NCI-H2171 treated with DMSO at 0.1 percent for 48 hours (cell line): ENCODE results near the gene DYSF.
"Not testable (repeated sequence)": the region's sequence is repeated elsewhere in the genome, so short reads cannot be mapped to it uniquely, and the experiment has no call there.

ENCODE experiments used
- DNase-seq: peaks from one replicate; lab custom pipeline; 2025; lab: John Stamatoyannopoulos, UW

DYSF gene

DNA sequence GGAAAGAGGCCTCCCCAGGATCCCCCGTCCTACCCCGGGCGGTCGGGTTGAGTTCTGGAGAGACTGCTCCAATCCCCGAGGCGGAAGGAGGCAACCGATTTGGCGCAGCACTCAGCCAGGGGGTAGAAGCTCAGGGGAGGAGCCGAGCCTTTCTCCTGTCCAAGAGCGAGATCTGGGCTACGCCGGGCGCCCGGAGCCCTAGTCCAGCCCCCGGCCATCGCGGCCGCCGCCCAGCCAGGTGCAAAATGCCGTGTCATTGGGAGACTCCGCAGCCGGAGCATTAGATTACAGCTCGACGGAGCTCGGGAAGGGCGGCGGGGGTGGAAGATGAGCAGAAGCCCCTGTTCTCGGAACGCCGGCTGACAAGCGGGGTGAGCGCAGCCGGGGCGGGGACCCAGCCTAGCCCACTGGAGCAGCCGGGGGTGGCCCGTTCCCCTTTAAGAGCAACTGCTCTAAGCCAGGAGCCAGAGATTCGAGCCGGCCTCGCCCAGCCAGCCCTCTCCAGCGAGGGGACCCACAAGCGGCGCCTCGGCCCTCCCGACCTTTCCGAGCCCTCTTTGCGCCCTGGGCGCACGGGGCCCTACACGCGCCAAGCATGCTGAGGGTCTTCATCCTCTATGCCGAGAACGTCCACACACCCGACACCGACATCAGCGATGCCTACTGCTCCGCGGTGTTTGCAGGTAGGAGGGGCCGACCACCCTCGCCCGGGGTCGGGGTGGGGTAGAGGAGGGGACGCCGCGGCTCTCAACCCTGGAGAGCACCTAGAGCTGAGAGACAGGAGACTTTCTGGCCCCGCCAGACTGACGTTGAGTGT is at the start of gene DYSF:
Gene DYSF (plus strand): TSS at position 158 of the 817 bp plus-strand sequence.
- DNase-seq = peak; percentile 23

DNA sequence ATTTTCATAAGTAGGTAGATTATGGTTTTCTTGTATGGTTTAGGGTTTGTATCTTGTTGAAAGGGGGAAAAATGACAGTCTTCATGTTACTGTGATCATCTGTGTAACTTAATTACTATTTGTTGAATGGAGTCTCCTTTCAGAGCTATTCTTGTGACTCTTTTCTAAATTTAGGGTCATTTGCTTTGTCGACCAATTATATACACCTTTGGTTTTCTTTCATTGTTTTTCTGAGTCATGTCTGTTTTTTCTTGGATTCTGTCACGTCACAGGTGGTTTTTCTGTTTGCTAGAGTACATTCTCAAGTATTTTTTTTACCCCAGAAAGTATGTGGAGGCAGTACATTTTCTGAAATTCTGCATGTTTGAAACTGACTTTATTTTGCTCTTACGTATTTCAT is 43.8 kb upstream of the DYSF start:
- DNase-seq = no peak

DNA sequence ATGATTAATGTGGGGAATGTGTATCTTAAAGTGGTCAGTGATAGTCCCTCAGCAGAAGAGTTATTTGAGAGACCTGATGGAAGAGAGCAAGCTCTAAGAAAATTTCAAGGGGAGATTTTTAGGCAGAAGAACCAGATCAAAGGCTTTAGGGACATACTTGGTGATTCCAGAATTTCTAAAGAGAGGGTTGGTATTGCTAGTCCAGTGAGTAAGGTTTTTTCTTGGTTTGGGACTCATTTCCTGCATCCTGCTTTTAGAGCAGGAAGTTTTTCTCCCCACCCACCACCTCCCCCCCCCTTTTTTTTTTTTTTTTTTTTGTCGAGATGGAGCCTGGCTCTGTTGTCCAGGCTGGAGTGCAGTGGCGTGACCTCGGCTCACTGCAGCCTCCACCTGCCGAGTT is 42.7 kb upstream of the DYSF start:
- DNase-seq = no peak

DNA sequence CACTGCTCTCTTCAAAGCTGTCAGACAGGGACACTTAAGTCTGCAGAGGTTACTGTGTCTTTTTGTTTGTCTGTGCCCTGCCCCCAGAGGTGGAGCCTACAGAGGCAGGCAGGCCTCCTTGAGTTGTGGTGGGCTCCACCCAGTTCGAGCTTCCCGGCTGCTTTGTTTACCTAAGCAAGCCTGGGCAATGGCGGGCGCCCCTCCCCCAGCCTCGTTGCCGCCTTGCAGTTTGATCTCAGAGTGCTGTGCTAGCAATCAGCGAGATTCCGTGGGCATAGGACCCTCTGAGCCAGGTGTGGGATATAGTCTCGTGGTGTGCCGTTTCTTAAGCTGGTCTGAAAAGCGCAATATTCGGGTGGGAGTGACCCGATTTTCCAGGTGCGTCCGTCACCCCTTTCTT is 36.5 kb upstream of the DYSF start:
- DNase-seq = not testable (repeated sequence)

DNA sequence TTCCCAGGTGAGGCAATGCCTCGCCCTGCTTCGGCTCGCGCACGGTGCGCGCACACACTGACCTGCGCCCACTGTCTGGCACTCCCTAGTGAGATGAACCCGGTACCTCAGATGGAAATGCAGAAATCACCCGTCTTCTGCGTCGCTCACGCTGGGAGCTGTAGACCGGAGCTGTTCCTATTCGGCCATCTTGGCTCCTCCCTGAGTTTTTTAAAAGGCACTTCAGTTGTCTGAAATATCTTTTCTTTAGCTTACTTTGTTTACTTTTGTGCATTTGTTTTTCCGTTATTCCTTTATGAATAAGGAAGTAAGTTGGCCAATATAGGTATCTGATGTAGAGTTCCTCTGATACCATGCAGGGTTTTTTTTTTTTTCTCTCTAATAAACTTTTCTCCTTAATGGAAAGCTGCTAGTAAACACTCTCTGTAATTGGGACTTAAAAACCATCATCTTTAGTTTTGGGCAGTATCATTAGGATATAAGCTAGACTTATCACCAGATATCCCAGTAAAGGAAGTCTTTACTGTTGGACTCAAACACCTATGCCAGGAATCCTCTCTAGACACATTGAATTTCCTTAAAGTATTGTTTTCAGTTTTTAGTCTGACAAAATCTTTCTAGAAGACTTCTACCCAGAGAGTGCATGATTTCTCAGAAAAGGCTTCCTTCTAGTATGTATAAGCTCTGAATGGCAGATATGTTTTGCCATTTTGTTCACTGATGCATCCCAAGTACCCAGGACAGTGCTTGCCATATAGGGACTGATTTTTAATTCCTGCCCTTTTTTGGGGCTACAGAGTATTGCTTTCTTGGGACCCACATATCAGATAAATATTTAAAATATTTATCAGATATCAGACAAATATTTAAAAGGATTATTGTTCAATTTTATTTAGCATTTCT is 35.8 kb upstream of the DYSF start:
- peak; percentile 36 for DNase-seq

DNA sequence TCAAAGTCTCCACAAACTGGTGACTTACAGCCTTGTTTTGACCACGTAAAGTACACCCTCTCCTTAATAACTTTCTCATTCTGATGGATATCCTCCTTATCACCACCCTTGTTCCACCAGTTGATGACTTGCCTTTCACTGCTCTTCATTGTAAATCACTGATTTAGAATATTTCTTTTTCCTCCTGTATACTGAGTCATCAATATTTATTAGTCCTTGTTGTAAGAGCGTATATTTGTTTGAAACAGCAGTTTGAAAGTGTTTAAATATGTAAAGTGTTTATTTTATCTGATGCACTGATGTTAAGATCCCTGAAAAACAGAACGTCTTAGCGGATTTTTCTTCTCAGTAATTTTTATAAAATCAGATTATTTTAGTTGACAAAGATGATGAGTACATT is 34.2 kb upstream of the DYSF start:
- no peak for DNase-seq

DNA sequence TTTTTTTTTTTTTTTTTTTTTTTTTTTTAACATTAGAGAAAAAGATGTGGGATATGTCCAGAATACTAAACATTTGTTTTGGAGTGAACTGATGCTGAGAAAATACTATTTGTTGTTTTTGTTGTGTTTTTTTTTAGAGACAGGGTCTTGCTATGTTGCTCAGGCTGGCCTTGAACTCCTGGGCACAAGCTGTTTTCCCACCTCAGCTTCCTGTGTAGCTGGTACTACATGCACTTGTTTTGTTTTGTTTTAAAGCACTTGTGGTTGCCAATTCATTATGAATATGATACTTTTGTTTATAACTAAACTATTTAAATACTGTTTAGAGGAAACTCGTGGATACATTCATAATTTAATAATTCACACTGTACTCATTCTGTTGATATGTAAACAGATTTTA is 33.4 kb upstream of the DYSF start:
- no peak for DNase-seq

DNA sequence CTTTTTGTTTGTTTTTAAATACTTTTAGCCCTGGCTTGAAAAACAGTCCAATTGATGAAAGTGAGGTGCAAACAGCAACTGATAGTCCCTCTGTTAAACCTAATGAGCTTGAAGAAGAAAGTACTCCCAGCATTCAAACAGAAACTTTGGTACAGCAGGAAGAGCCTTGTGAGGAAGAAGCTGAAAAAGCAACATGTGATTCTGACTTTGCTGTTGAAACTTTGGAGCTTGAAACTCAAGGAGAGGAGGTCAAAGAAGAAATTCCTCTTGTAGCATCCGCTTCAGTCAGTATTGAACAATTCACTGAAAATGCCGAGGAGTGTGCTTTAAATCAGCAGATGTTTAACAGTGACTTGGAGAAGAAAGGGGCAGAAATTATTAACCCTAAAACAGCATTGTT is 30.6 kb upstream of the DYSF start:
- no peak for DNase-seq

DNA sequence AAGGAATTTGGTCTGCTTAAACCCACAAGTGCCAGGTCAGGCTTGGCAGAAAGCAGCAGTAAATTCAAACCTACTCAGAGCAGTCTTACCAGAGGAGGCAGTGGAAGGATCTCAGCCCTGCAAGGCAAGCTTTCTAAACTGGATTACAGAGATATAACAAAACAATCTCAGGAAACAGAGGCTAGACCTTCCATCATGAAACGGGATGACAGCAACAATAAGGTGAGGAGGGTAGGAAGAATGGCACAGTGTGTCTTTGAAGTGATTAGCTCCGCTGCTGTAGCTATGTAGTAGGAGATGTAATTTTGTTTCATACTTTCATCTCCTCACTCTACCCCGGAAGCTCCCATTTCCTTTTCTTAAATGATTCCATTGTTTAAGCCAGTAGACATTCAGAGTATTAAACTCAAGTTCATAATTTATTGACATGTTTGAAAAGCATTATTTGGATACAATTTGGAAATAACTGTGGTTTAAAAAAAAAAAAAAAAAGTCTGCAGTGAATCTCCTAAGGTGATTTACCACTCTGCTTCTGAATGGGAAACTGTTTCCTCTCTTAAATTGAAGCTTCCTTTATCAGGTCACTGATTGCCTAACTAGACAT is 29.4 kb upstream of the DYSF start:
- no peak for DNase-seq

DNA sequence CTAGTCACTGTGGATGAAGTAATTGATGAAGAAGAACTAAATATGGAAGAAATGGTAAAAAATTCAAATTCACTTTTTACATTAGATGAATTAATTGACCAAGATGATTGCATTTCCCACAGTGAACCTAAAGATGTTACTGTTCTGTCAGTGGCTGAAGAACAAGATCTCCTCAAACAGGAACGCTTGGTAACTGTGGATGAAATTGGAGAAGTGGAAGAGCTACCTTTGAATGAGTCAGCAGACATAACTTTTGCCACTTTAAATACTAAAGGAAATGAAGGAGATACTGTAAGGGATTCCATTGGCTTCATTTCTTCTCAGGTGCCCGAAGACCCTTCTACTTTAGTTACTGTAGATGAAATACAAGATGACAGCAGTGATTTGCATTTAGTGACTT is 26.6 kb upstream of the DYSF start:
- no peak for DNase-seq

DNA sequence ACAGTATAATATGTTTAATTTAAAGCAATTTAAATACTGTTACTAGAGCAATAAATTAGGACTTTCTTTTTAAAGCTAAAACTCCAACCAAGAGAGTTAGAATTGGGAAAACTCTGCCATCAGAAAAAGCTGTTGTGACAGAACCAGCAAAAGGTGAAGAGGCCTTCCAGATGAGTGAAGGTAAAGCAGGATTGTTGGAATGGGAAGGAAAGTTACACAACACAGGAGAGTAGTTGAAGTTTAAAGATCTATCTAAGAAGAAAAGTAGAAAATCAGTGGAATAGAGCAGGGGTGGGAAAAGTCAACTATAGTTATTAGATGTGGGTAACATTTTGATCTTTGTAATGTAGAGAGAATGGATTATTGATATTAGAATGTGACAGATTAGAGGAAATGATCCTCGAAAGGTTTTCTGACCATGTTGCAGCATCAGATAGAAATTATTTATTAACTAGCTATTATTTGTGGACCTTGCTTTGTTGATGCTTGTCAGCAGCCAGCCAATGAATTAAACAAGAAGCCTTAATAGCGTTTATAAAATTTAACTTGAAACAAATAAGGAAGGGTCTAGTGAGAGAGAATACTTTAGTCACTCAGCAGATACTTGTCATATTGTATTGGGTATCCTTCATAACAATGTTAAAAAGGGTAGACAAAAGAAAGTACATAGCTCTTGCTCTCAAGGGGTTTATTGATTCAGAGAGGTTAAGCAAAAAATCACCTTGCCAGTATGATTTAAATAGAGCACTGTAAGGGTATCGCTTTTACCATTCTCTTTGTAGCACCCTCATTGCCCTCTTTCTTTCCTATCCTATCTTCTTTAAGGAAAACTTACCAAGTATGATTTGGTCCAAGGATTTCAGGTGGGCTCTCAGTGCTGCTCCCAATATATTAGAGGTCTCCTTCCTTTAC is 24.6 kb upstream of the DYSF start:
- DNase-seq = no peak

DNA sequence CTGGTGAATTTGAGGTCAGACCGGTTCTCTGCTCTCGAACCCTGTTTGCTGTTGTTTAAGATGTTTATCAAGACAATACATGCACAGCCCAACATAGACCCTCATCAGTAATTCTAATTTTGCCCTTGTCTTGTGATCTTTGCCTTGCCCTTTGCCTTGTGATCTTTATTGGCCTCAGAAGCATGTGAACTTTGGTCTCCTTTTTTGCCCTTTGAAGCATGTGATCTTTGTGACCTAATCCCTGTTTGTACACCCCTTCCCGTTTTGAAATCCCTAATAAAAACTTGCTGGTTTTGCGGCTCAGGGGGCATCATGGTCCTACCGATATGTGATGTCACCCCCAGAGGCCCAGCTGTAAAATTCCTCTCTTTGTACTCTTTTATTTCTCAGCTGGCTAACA is 8.2 kb upstream of the DYSF start:
- DNase-seq = not testable (repeated sequence)

DNA sequence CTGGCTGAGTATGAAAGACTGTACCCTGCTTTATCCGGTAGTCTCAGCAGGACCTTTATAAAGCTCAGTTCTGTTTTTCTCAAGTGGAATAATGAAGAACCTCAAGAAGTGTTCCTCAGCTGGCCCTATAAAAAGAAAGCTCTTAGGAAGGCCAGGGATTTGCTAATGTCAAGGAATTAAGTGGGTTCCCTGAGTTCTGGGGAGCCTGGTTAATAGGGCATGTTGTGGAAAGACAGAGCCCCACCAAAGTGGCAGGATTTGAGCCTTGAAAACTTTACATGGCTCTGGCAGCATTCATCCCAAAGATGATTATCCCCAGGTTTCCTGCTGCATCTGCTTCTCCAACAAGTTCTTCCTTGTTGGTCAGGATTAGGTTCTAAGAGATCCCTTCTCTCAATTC is 6.9 kb upstream of the DYSF start:
- DNase-seq = no peak

DNA sequence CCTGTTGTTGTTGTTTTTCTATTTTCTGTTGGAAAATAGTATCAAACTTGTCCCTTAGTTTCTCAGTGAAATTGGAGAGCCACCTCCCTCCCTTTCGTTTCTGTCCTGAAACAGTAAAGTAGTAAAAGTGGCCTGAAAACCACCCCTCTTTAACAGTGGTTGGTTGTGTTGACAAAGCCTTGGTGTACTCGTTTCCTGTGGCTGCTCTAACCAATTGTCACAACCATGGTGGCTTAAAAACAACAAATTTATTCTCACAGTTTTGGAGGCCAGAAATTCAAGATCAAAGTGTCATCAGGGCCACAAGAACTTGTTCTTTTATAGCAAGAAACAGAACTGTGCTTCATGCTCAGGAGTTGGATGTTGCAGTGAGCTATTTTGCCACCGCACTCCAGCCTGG is 4.0 kb upstream of the DYSF start:
- DNase-seq = no peak

DNA sequence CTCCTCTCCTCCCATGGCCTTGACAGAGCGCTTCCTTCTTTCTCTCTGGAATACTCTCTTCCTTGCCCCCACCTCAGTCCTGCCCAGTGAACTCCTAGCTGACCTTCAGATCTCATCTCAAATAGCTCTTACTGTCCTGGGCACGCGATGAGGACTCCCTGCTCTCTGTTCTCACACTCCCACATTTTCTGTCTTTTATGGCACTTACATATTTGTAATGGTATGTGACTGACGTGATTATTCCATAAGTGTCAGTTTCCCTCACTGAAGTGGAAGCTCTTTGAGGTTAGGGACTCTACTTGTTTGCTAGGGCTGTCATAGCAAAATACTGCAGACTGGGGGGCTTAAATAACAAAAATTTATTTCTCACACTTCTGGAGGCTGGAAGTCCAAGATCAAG is 1.7 kb upstream of the DYSF start:
- DNase-seq = no peak

DNA sequence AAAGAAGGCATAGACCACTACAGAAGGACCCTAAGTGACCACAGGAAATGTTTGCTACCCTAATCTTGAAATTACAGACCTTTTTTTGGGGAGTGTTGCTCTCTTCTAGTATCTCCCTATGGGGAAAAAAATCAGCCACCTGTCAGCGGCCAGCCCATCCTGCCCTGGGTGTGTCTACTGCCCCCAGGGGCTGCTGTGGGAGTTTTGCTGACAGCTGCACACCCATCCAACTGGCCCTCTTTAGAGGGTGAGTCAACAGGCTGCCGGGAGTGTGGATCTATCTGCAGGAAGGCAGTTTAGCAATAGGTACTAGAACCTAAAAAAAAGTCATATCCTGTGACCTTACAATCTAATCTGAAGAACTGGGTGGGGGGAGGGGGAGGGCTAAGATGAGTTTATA is 796 bp upstream of the DYSF start:
- peak; percentile 80 for DNase-seq

DNA sequence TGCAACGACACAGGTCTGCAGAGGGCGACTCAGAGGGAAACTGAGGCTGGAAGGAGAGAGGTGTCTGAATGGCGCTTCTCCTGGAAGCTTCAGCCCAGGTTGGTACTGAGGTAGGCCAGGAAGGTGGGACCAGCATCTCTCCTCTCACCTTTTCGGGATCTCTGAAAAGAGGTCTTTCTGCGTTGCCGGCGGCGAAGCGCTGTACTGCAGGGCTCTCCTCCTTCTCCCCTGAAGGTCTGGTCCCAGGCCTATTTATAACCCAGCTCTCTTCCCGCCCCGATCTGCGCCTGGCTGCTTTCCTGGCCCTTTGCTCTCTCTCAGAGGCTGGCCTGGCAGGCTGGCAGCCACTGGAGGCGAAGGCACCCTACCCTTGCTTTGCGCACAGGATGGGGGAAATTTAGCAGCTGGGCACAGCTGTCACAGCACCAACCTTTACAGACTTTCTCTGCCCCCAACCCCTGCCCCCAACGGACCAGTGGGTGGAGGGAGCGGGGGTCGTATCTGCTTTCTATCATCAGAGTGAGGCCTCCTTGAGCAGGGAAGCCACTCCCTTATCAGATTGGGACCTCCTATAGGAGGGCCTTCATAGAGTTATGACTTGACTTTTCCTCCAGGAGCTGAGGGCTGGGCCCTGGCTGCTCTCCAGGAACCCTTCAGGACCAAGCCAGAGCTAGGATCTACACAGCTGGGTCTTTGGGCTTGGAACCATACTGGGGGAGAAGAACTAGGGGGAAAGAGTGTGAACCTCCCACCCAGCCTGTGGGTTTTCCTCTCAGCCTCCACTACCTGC is 1.1 kb downstream of the DYSF start:
- DNase-seq = no peak

DNA sequence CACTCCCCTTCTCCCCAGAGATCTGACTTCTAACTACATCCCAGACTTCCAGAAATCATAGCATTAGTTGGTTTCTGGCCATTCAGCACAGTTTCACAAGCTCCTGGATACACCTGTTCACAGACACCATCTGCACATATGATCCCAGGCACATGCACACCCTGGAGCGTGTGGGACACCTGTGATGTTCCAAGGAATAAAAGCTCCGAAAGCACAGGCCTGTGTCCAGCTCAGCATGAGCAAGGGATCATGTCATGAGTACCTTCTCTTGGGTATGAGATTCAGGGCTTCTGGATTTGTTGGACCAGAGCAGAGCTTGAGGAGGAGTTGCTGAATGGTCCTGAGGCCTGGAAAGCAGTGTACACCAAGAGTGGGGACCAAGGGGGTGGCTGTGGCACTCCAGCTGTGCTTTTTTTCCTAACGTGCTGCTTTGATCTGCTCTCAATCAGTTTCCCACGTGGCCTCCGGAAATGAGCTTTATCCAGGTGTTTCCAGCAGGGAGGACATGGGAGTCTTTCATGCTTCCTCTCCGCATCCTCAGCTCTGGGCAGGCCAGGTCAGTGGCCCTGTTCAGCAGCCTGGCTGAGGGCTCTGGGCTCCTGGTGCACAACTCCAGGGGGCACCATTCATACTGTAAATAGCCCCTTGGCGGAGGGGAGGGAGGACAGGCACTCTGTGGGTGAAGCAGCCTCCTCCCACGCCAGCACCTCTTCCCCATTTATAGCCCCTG is 1.8 kb downstream of the DYSF start:
- DNase-seq = no peak

DNA sequence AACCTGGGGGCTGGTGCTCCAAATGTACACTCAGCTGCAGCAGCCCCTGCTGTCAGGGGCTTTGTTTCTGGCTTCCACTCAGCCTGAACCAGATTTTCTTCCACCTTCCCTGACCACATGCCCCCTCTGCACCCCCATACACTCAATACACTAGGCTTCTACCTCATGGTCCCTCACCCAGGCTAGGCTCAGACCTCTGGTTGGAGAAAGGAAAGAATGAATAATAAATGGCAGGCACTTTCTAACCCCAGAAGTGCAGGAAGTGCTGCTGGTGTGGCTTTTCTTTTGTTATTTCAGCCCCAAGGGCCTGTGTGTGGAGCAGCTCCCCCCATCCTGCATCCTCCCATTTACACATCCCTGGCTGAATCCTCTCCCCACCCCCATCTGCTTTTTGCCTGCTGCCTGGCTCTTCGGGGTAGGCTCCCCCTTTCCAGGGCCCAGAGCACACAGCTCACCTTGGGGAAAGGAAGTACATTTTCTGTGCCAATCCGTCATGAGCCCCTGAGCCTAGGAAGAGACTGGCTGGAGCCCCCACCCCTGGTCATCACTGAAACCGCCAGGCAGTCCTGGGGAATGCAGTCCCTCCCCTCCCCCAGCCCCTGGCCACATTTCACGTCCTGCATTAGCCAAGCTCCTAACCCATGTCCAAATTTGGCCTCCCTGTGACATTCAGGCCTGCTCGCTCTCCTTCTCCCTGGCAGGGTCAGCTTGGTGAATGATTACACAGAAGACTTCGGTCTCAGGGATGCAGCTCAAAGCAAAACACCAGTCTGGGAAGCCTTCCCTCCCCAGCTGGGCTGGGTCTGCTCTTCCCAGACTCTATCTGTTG is 2.6 kb downstream of the DYSF start:
- DNase-seq = no peak
